CD14-positive monocyte (primary cell): ENCODE measurements around the gene MAP2. TPM values are rescaled to one million over a fixed set of nuclear protein-coding genes. Genes with fewer than 3 reads are reported as not detected.
A peak's percentile ranks its signal among the peaks of the same experiment; 100 is the strongest.

ENCODE experiments used
- DNase-seq, 3 donors: peaks; one replicate each; pipeline ENCODE4 v3.0.0-alpha.2; 2011 to 2022
- H2AFZ ChIP-seq: 2 replicates; pipeline ENCODE4 v1.6.0; 2012; ENCODE audit warnings: mild to moderate bottlenecking, low read depth, low read length, inconsistent platforms; ENCODE audit not compliant: insufficient read depth, poor library complexity, severe bottlenecking
- H3K27ac ChIP-seq, 2 donors: 1 replicate in 1 of 2; 2 replicates in 1 of 2; pipeline ENCODE4 v1.5.1; 2012 to 2013; ENCODE audit warnings: low read length in 2 of 2, control low read depth in 1 of 2, inconsistent platforms in 1 of 2, low read depth in 1 of 2, mild to moderate bottlenecking in 1 of 2
- H3K27me3 ChIP-seq, 2 donors: one replicate each; pipeline versions ENCODE4 v1.6.0 to v1.6.1; 2011 to 2013; ENCODE audit warnings: low read length in 2 of 2; ENCODE audit not compliant: control insufficient read depth in 2 of 2, insufficient read depth in 2 of 2
- H3K36me3 ChIP-seq, 2 donors: replicated peaks in 1 of 2; 1 replicate in 1 of 2; 2 replicates in 1 of 2; pipeline versions ENCODE4 v1.5.1 to v1.6.1; 2012 to 2013; ENCODE audit warnings: low read length in 2 of 2, control low read depth in 1 of 2, inconsistent platforms in 1 of 2, mild to moderate bottlenecking in 1 of 2; ENCODE audit not compliant: insufficient read depth in 2 of 2, control insufficient read depth in 1 of 2
- H3K4me1 ChIP-seq, 2 donors: 1 replicate in 1 of 2; 2 replicates in 1 of 2; pipeline versions ENCODE4 v1.5.1 to v1.6.1; 2012 to 2013; ENCODE audit warnings: low read length in 2 of 2, control low read depth in 1 of 2, inconsistent platforms in 1 of 2, mild to moderate bottlenecking in 1 of 2, moderate library complexity in 1 of 2; ENCODE audit not compliant: insufficient read depth in 2 of 2, control insufficient read depth in 1 of 2
- H3K4me2 ChIP-seq: replicated peaks from 2 replicates; pipeline ENCODE3; 2012; ENCODE audit warnings: low read length, moderate library complexity, mild to moderate bottlenecking; ENCODE audit not compliant: poor library complexity, severe bottlenecking; ENCODE audit errors: extremely low read depth
- H3K4me3 ChIP-seq, 3 experiments: fragments of 200-600 bp in 1 of 3; sonication (generic) in 1 of 3; replicated peaks in 1 of 3; 1 replicate in 2 of 3; 2 replicates in 1 of 3; pipeline ENCODE4 v1.5.1; 2011 to 2013; ENCODE audit warnings: low read length in 3 of 3, mild to moderate bottlenecking in 3 of 3, control low read depth in 2 of 3, low read depth in 2 of 3, inconsistent platforms in 1 of 3, moderate library complexity in 1 of 3
- H3K79me2 ChIP-seq: 2 replicates; pipeline ENCODE4 v1.6.0; 2012; ENCODE audit warnings: mild to moderate bottlenecking, control low read depth, inconsistent platforms, low read length, moderate library complexity; ENCODE audit not compliant: insufficient read depth
- H3K9ac ChIP-seq: 2 replicates; pipeline ENCODE4 v1.6.0; 2017; ENCODE audit warnings: low read length, mild to moderate bottlenecking; ENCODE audit not compliant: insufficient read depth, poor library complexity, severe bottlenecking
- H3K9me3 ChIP-seq, 2 donors: replicated peaks in 1 of 2; 1 replicate in 1 of 2; 2 replicates in 1 of 2; pipeline versions ENCODE4 v1.5.1 to v1.6.1; 2012 to 2013; ENCODE audit warnings: low read length in 2 of 2, control low read depth in 1 of 2; ENCODE audit not compliant: control insufficient read depth in 1 of 2, insufficient read depth in 1 of 2
- H4K20me1 ChIP-seq: 2 replicates; pipeline ENCODE4 v1.6.0; 2012; ENCODE audit warnings: mild to moderate bottlenecking, low read length, control low read depth, moderate library complexity; ENCODE audit not compliant: insufficient read depth
- H3K27ac Mint-ChIP-seq, 7 donors: one replicate each; pipeline ENCODE4 v1.8.0; 2020; ENCODE audit warnings: mild to moderate bottlenecking in 7 of 7, mixed read lengths in 7 of 7, moderate library complexity in 6 of 7, inconsistent platforms in 2 of 7
- H3K27me3 Mint-ChIP-seq, 3 donors: one replicate each; pipeline ENCODE4 v1.8.0; 2021 to 2022; ENCODE audit warnings: low read depth in 3 of 3, mild to moderate bottlenecking in 3 of 3, mixed read lengths in 3 of 3, moderate library complexity in 3 of 3, inconsistent platforms in 1 of 3
- H3K36me3 Mint-ChIP-seq, 2 donors: one replicate each; pipeline ENCODE4 v1.8.0; 2020; ENCODE audit warnings: mixed read lengths in 2 of 2, inconsistent platforms in 1 of 2, mild to moderate bottlenecking in 1 of 2
- H3K4me1 Mint-ChIP-seq: one replicate; pipeline ENCODE4 v1.8.0; 2020; ENCODE audit warnings: mild to moderate bottlenecking, mixed read lengths
- H3K4me3 Mint-ChIP-seq, 2 donors: one replicate each; pipeline ENCODE4 v1.8.0; 2020; ENCODE audit warnings: mild to moderate bottlenecking in 2 of 2, mixed read lengths in 2 of 2, moderate library complexity in 1 of 2
- H3K9me3 Mint-ChIP-seq, 7 donors: one replicate each; pipeline ENCODE4 v1.8.0; 2020 to 2022; ENCODE audit warnings: mixed read lengths in 7 of 7, mild to moderate bottlenecking in 6 of 7, moderate library complexity in 6 of 7, inconsistent platforms in 2 of 7
- WGBS: methylation state at CpG from one replicate; pipeline ENCODE4 v1.1.5; 2013; ENCODE audit warnings: missing lambda C conversion rate; ENCODE audit not compliant: insufficient coverage; 5-methylcytosine and 5-hydroxymethylcytosine counted together
- intact Hi-C, 2 donors: fragments of 100-400 bp; cut with micrococcal nuclease; formaldehyde crosslinking; loops; one replicate each; pipeline versions ENCODE4 v1.15.0 to v1.15.1; 2023
- polyA plus RNA-seq, 3 donors: library from polyadenylated mRNA; depleted of rRNA in 1 of 3; unstranded in 2 of 3; stranded (reverse) in 1 of 3; fragments of 300-500 nt in 2 of 3; fragments of >200 nt in 1 of 3; fragmentation: Illumina TruSeq in 2 of 3; gene quantifications; 1 replicate in 2 of 3; 2 replicates in 1 of 3; pipeline ENCODE4 v1.2.3, GENCODE V29; 2012 to 2021
- TF ChIP-seq, protein P1 (sequence below): fragments of 200-600 bp; IDR thresholded peaks from one replicate; pipeline ENCODE4 v1.8.0; 2022; ENCODE audit warnings: antibody characterized with exemption, mild to moderate bottlenecking

MAP2 gene
- polyA plus RNA-seq, 3 donors, result not detected

GRCh38 chr2:209577376-209578357 lies 153.8 kb downstream of the MAP2 start:
- intact Hi-C loops, result loop anchor here in 1 of 2 donors (10.0 kb wide), 1 partner anchor 233 kb away; no protein-coding TSS in a partner anchor
- H3K4me3 Mint-ChIP-seq, result no peak overlapping the region
- Histone ChIP-seq H3K4me2 (no peak overlapping the region), H3K27me3 (no peaks in the 10 kb centered on the region), H3K27ac (no peak overlapping the region), H4K20me1 (no peaks in the 10 kb centered on the region), H3K9ac (no peak overlapping the region), H3K79me2 (no peaks in the 10 kb centered on the region), H2AFZ (no peak overlapping the region), H3K9me3 (no peaks in the 10 kb centered on the region), H3K36me3 (no peaks in the 10 kb centered on the region), H3K4me3 (no peak overlapping the region), H3K4me1 (no peaks in the 10 kb centered on the region)
- no peak overlapping the region for H3K27ac Mint-ChIP-seq
- H3K9me3 Mint-ChIP-seq, result no peaks in the 10 kb centered on the region
- H3K4me1 Mint-ChIP-seq, result peaks cover 8% of the 10 kb centered on the region
- H3K27me3 Mint-ChIP-seq, result peaks cover 1 to 8% (median 4%) of the 10 kb centered on the region in 3 donors
- TF ChIP-seq, protein P1, sequence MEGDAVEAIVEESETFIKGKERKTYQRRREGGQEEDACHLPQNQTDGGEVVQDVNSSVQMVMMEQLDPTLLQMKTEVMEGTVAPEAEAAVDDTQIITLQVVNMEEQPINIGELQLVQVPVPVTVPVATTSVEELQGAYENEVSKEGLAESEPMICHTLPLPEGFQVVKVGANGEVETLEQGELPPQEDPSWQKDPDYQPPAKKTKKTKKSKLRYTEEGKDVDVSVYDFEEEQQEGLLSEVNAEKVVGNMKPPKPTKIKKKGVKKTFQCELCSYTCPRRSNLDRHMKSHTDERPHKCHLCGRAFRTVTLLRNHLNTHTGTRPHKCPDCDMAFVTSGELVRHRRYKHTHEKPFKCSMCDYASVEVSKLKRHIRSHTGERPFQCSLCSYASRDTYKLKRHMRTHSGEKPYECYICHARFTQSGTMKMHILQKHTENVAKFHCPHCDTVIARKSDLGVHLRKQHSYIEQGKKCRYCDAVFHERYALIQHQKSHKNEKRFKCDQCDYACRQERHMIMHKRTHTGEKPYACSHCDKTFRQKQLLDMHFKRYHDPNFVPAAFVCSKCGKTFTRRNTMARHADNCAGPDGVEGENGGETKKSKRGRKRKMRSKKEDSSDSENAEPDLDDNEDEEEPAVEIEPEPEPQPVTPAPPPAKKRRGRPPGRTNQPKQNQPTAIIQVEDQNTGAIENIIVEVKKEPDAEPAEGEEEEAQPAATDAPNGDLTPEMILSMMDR, result peak; percentile 72
- WGBS, result 100% methylated on average over 2 of the region's 4 CpGs
- H3K36me3 Mint-ChIP-seq, result no peaks in the 10 kb centered on the region
- no peak for DNase-seq

DNA sequence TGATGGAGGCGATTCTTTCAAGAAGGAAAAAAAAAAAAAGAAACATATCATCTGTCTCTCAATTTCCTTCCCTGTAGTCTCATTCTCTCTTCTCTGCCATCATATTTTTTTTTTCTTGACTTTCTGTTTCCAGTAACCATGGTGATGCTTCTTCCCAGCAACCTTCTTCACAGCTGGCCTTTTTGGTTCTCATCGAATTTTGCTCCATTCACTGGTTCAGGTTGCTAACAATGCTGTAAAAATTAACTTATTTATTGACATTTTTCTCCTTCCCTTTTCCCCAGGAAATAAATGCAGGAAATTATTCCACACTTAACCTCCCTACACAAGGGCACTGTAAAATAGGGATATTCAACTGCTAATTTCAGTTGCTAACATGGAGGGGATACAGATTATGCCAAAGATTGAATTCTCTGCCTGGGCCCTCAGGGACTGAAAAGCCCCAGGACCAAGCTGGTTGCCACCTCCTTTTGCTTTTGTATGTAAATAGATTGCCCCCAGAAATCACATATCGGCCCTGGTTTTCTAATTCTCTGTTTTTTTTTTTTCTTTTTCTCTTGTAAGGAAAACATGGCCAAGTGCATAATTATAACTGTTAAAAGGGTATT lies 154.7 kb downstream of the MAP2 start:
- WGBS, result 86% methylated on average over 1 of the region's 3 CpGs
- H3K4me1 Mint-ChIP-seq, result peaks cover 8% of the 10 kb centered on the region
- Histone ChIP-seq H2AFZ (no peak overlapping the region), H3K4me2 (no peak overlapping the region), H3K79me2 (no peaks in the 10 kb centered on the region), H3K9ac (no peak overlapping the region), H3K27ac (no peak overlapping the region), H3K36me3 (no peaks in the 10 kb centered on the region), H4K20me1 (no peaks in the 10 kb centered on the region), H3K4me1 (no peaks in the 10 kb centered on the region), H3K27me3 (no peaks in the 10 kb centered on the region), H3K4me3 (no peak overlapping the region), H3K9me3 (no peaks in the 10 kb centered on the region)
- peaks cover 1 to 8% (median 4%) of the 10 kb centered on the region in 3 donors for H3K27me3 Mint-ChIP-seq
- intact Hi-C loops, result loop anchor here in 1 of 2 donors (10.0 kb wide), 1 partner anchor 234 kb away; no protein-coding TSS in a partner anchor
- no peak overlapping the region for H3K4me3 Mint-ChIP-seq
- H3K36me3 Mint-ChIP-seq, result no peaks in the 10 kb centered on the region
- DNase-seq, result no peak
- H3K27ac Mint-ChIP-seq, result no peak overlapping the region
- TF ChIP-seq, protein P1, result no peak
- H3K9me3 Mint-ChIP-seq, result no peaks in the 10 kb centered on the region
